Embryonic facial prominence (tissue), 1 donor: Measurements from ENCODE around the gene GRHPR.
"Not testable (repeated sequence)": the region's sequence is repeated elsewhere in the genome, so short reads cannot be mapped to it uniquely, and the experiment has no call there.

Experiments used
- DNase-seq: peaks from one replicate; pipeline ENCODE4 v3.0.0-alpha.2; 2016; ENCODE audit errors: extremely low spot score

GRHPR gene

GRCh38 chr9:37422289-37423104 lies at the start of gene GRHPR:
Gene GRHPR, plus strand, starts transcription at chr9:37422696. Its CDS starts 55 bp downstream, at chr9:37422751.
- DNase-seq: no peak

DNA sequence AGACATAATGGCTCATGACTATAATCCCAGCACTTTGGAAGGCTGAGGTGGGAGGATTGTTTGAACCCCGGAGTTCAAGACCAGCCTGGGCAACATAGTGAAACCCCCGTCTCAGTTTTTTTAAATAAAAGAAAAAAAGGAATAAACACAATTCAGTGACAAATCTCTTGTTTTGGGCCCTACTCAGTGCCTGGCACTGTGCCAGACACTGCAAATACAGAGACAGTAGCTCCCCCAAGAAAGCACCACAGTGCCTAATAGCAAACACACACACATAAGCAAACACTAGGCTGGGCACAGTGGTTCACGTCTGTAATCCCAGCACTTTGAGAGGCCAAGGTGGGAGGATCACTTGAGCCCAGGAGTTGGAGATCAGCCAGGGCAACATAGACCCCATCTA lies 49.7 kb upstream of the GRHPR start:
- no peak for DNase-seq

DNA sequence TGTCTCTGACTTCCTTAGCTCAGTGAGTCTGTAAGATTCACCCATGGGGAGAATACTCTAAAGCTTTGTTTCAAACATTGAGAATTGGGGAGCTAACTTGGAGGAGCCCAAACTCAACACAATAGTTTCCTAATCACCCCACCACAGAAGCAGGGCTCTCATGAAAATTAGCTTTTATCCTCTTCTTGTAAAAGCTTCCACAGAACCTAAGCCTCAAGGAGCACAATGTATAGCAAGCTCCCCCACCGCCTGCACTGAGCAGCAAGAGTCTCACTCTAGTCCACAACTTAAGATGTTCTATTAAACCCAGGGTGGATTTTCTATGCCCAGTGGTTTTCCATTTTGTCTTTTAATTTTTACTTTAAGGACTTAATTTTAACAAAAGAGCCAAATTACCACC lies 48.9 kb upstream of the GRHPR start:
- no peak for DNase-seq

DNA sequence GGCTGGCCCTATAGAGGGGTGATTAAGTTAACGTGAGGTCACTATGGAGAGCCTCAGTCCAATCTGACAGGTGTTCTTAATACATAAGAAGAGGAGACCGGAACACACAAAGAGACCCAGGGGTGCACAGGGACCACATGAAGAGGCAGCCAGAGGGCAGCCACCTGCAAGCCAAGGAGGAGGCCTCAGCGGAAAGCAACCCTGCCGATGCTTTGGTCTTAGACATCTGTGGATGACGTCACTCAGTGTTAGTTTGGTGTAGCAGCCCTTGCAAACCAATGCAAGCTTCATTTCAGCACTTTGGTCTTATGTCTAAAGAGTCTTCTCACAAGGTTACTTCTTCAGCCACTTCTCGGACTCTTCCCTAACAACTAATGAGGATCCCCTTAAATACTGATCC lies 47.6 kb upstream of the GRHPR start:
- no peak for DNase-seq

DNA sequence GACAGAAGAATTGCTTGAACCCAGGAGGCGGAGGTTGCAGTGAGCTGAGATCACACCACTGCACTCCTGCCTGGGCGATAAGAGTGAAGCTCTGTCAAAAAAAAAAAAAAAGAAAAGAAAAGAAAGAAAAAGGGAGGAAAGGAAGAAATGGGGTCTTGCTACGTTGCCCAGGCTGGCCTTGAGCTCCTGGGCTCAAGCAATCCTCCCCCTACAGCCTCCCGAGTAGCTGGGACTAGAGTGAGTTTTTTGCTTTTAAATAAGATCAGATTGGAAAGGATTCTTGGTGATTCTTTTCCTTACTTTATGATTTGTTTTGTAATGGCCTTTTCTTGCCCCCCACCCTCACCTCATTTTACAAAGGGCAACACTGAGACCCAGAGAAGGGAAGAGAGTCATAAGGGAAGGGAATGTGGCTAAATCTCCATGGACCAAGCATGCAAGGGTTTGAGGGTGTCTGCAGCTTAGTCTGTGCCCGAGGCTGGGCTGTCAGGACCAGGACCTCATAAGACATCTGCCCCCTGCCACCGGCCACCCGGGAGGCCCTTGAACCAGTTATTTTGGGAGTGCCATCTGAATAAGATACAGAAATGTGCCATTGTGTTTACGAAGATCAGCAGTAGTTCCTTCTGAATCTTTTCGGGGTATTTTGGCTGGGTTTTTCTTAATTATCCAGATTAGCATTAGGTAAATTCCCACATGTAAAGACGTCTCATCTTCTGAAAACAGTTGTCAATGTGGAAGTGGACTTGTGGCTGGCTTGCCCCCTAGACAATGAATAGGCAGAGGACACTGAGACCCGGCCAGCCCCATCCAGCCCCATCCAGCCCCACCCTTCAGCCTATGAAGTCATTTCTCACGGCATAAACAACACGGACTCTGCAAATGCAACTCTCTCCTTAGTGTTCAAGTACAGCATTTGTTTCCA lies 44.5 kb upstream of the GRHPR start:
- no peak for DNase-seq

DNA sequence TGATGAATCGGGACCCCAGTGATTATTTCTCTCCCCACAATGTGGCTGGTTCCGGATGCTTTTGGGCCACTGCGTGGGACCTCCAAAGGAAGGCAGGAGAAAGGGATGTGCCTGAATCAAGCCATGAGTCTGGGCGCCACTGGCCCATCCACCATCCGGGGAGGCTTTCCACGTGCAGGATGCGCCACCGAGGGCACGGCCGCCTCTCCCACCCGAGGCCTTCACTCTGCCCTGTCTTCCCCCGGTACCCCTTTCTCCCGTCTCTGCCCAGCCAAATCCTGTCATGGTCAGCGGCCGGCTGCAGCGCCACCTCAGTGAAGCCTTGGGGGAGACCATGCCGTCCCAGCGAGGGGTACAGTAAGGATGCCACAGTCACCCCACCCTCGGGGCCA lies 43.9 kb upstream of the GRHPR start:
- no peak for DNase-seq

DNA sequence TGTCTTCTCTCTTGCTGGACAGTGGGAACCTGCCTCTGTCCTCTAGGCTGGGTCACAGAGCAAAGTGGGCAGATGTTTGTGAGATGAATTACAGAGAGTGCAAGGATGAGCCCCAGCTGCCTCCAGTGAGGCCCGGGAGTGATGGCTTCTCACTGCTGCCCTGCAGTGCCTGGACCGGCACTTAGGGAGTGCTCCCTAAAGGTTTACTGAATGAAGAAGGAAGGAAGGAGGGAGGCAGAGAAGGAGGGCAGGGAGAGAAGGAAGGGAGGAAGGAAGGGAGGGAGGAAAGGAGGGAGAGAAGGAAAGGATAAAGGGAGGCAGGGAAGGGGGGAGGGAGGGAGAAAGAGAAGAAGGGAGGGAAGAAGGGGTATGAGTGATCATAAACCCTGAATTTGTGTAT lies 42.7 kb upstream of the GRHPR start:
- no peak for DNase-seq

DNA sequence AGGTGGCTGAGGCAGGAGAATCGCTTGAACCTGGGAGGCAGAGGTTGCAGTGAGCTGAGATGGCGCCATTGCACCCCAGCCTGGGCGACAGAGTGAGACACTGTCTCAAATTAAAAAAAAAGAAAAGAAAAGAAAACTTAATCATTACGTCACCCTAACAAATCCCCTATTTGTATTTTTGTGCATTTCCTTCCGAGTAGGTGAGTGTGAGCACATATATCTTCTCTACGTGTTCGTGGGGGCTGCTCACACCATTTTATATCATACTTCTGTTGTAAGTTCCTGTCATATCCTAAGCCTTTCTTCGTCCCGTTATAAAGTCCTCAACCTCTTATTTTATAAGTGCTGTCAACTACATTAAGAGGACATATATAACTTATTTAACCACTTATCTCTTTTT lies 41.9 kb upstream of the GRHPR start:
- DNase-seq: no peak

DNA sequence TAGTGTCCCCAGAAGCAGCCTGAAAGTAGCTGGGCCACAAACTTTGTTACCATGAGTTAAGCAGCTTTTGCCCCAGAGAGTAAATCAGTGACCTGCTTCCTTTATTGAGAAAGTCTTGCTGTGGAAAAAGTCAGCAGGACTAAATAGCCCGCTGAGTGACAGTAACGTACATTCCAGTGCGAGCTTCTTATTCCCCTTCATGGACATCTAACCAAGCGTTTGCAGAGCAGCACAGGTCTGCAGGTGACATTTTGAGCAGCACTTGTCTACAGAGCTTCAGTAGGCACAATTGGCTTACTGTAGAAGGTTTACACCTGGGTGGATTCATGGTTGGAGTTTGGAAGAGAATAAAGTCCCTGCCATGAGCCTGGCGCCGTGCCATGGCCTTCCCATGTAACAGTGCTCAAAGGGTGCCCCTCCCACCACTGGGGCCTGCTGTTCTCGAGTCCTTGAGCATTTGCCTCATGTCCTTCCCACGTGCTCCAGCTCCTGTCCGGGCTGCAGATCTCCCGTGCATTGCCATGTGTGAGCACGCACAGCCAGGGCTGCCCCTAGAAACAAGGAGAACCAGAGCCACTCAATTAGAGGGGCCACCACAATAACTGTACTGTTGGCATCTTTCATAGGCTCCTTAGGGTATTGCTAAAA lies 41.3 kb upstream of the GRHPR start:
- no peak for DNase-seq

DNA sequence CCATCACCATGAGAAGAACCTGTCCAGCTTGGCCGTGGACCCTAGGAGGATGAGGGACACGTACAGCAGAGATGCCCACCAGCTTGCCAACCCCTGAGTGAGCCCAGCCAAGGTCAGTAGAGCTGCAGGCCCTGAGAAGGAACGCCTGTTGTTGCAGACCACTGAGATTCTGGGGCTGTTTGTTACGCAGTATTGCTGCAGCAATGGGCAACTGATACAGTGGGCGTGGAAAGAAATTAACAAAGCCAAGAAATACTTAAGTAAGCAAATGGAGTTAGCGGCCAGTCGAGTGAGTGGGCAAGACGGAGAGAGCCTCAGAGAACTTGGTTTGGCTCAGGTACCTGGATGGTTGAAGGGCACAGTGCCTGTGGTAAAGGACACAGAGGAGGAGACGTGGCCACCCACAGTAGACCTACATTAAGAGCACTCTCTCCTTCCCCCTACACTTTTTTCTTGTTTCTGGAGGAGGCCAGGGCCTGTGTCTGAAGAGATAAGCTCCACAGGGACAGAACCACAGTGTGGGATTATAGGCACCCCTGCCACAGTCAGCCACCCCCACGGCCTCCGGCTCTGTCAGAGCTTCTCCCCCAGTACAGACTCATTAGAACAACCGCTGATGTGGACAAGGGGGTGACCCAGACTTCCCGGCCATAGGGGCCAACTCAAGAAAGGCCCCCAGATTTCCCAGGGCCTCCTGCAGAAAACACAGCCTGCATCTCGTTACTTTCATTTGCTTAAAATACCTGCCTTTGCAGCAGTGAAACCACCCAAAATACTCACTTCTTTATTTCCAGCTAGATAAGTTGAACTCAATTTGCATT lies 40.1 kb upstream of the GRHPR start:
- DNase-seq: no peak

DNA sequence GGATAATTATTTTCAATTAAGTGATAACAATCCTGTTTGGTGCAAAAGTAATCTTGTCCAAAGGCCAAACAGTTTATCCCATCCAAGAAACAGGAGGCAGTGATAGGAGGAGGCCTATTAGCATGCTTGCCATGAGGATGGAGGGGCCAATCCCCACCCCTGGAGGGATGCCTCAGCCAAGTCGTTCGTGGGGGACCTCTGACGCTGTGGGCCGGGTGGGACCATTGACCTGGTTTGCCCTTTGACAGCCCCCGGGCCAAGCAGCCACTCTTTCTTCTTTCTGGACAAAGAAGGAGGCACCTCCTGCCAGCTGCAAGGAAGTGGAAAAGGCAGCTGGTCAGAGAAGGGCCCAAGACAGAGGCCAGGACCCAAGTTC lies 39.5 kb upstream of the GRHPR start:
- no peak for DNase-seq

DNA sequence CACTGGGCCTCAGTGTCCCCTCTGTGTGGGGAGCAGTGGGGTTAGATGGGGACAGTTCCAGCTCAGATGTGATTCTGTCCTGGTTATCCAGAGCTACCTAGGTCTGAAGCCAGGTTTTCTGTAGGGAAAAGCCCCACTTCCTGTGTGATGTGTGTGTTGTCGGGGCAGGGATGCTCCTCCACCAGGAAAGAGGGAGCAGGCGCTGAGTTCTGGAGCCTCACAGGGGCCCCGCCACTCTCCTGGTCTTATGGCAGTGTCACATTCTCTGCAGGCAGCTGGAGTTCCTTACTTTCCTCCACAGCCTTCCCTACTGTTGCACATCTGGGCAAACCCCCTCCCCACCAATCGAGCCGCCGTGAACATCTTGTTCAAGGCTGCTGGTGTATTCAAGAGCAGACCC lies 39.1 kb upstream of the GRHPR start:
- DNase-seq: no peak

DNA sequence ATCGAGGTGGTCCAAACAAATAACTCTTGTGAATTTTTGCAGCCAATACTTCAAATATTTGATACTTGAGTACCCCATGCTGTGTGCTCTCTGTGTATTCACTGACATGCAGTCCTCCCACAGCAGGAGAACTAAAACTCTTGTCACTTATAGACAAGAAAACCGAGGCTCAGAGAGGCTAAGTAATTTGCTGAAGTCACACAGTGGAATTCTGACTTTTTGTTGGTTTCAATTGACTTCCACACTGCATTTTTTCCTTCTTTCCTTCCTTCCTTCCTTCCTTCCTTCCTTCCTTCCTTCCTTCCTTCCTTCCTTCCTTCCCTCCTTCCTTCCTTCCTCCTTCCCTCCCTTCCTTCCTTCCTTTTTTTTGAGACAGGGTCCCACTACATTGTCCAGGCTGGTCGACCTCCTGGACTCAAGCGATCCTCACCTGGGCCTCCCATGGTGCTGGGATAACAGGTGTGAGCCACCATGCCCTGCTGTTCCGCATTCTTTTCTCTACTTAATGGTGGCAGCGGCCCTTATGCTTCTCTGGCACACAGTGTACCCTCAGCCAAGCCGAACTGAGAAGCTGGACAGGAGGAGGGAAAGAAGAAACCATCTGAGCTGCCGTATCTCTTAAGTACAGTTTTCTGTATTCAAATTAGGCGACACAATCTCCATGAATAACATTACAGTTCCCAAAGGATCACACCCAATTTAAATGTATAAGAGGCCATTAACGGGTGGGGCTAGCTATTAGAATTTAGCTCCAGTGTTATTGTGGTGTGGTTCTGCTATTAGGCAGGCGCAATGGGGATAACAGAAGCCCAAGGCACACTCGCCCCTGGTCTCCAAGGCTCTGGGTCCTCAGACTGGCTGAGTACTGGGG lies 38.4 kb upstream of the GRHPR start:
- no peak for DNase-seq

DNA sequence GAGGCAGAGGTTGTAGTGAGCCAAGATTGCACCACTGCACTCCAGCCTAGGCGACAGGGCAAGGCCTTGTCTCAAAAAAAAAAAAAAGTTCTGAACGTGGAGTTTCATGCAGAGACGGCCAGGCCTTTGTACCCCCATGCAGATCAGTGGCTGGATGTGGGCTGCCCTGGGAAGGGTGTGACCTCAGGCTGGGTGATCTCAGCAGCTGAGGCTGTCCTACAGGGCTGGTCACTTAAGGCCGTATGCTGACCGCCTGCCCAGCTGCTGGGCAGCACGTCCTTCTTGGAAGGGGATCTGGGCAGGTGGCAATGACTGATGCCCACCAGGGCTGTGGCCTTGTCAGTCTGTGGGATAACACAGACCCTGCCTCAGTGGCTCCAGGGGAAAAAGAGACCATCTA lies 37.2 kb upstream of the GRHPR start:
- no peak for DNase-seq

DNA sequence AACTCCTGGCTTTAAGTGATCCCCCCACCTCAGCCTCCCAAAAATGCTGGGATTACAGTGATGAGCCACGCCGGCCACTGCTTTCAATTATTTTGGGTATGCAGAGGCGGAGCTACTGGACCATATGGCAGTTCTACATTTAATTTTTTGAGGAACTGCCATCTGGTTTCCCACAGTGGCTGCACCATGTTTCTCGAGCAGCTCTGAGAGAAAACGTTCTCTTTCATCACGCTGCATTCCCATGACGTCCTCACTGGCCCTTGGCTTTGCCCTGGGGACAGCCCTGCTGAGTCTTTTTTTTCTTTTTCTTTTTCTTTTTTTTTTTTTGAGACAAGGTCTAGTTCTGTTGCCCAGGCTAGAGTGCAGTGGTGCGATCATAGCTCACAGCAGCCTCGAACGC lies 35.5 kb upstream of the GRHPR start:
- DNase-seq: no peak

DNA sequence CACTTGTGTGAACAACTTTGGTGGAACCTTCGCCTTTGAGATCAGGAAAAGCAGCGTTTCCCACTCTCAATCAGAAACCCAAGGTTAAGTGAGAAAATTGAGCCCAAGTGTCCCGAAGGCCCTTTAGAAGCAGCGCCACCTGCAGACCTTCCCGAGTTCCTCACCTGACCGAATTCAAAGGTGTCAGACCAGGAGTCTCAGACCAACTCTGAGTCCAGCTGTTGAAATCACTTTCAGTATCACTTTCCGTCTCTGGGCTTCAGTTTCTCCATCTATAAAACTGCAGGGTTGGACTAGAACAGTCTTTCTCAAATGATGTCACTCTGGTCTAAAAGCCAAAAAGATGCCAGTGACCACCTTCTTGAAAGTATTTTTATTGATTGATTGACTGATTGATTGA lies 31.7 kb upstream of the GRHPR start:
- DNase-seq: no peak

DNA sequence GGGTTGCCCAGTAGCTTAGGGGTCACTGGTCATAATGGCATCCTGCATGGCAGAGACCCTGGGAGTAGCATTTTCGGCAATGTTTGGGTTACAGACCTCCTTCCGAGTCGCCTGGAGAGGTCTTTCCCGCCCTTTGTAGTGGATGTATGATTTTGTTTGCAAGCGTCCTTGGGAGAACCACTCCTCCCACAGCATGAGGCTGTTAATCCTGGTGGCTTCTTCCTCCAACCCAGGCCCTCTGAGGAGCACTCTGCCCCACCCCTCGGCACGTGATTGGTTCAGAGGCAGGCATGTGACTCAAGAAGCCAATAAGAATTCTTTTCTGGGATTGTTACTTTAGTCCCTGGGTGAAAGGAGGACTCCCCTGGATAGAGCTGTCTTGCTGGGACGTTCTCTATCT lies 30.2 kb upstream of the GRHPR start:
- DNase-seq: no peak

- DNase-seq: no peak
Observed at GRCh38 chr9:37395229-37395628, 27.3 kb upstream of the GRHPR start.

DNA sequence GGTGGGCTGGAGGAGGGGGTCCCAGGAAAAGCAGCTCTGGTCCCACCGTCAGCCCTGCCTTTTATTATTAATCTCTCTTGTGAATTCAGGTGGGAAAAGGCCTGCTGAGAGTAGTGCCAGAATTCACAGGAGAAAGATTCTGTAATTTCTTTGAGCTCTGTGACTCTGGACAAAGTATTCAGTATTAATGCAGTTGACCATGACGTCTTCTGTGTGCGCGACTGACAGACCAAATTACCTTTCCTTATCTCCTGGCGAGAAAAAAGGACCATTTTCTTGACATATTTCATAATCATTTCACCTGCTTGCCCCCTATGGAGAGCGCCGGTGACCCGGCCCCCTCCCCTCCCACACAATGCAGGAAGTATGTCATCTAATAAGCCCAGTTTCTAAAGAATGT lies 26.8 kb upstream of the GRHPR start:
- no peak for DNase-seq

DNA sequence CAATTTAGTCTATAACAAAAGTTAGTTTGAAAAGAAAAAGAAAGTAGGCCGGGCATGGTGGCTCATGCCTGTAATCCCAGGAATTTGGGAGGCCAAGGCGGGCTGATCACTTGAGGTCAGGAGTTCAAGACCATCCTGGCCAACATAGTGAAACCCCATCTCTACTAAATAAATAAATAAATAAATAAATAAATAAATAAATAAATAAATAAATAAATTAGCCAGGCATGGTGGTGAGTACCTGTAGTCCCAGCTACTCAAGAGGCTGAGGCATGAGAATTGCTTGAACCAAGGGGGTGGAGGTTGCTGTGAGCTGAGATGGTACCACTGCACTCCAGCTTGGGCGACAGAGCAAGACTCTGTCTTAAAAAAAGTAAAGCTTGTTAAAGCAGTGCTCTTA lies 24.5 kb upstream of the GRHPR start:
- not testable (repeated sequence) for DNase-seq
